DMS 273 treated with DMSO at 0.1 percent for 48 hours (cell line): Measurements from ENCODE around the gene INSIG2.

Experiments
- DNase-seq: peaks from one replicate; lab custom pipeline; 2025; lab: John Stamatoyannopoulos, UW

Gene INSIG2

GRCh38 chr2:118130385-118130784, 42.1 kb downstream of the INSIG2 start:
- DNase-seq: no peak

- DNase-seq: no peak
These were observed 43.5 kb downstream of the INSIG2 start for GRCh38 chr2:118131771-118132170.

- DNase-seq: no peak
These were observed 45.6 kb downstream of the INSIG2 start for GRCh38 chr2:118133916-118134315.

GRCh38 chr2:118134650-118135049, 46.4 kb downstream of the INSIG2 start:
- DNase-seq: no peak

GRCh38 chr2:118145207-118145606, 56.9 kb downstream of the INSIG2 start:
- no peak for DNase-seq

GRCh38 chr2:118145806-118146205, 57.5 kb downstream of the INSIG2 start:
- DNase-seq: no peak

GRCh38 chr2:118146315-118147283, 58.3 kb downstream of the INSIG2 start:
- no peak for DNase-seq

GRCh38 chr2:118148133-118148532, 59.9 kb downstream of the INSIG2 start:
- no peak for DNase-seq

- no peak for DNase-seq
These were observed 60.5 kb downstream of the INSIG2 start for GRCh38 chr2:118148809-118149208.

- DNase-seq: no peak
These were observed 62.0 kb downstream of the INSIG2 start for GRCh38 chr2:118150294-118150693.

- no peak for DNase-seq
These were observed 63.6 kb downstream of the INSIG2 start for GRCh38 chr2:118151831-118152230.

- no peak for DNase-seq
These were observed 65.2 kb downstream of the INSIG2 start for GRCh38 chr2:118153433-118153832.

GRCh38 chr2:118154176-118154575, 65.9 kb downstream of the INSIG2 start:
- DNase-seq: peak; percentile 87
